ENCODE measurements around the gene ATOSB.

- peak; percentile 88 for TF ChIP-seq CTCF (IDR thresholded peaks at IDR 0.05; ENCODE audit: low read depth, low read length, poor library complexity, severe bottlenecking)
- no peak for TF ChIP-seq EZH2phosphoT487 (IDR thresholded peaks at IDR 0.05; ENCODE audit: borderline replicate concordance, low read length)
These were observed 1.4 kb upstream of the ATOSB start for GRCh38 chr9:35116898-35117551.
